OCI-LY7 (cell line): ENCODE results near the gene DHRS1. TPM values are rescaled to one million over a fixed set of nuclear protein-coding genes. Genes with fewer than 3 reads are reported as not detected.

Source experiments
- BruUV-seq: library from RNA; stranded (reverse); fragments of 400-500 nt; replicated peaks from 2 replicates; lab custom pipeline; 2021; lab: Mats Ljungman, UMichigan
- CTCF ChIA-PET: fragments of 300-600 bp; sonication (Branson Sonifier 250); formaldehyde crosslinking; loops from one replicate; lab custom pipeline; 2022; ENCODE audit warnings: antibody characterized with exemption; ENCODE audit not compliant: unreplicated experiment; lab: Charles Lee
- POLR2A ChIA-PET: fragments of 300-600 bp; sonication (Branson Sonifier 250); formaldehyde crosslinking; loops from one replicate; lab custom pipeline; 2022; ENCODE audit warnings: antibody characterized with exemption; lab: Charles Lee
- DNase-seq: peaks from one replicate; pipeline ENCODE4 v3.0.0-alpha.2; 2015; ENCODE audit warnings: low spot score
- H2AFZ ChIP-seq: fragments of 200-600 bp; sonication (generic), shearing (Covaris generic); 2 replicates; pipeline ENCODE4 v1.6.1; 2014; ENCODE audit warnings: mild to moderate bottlenecking, antibody characterized with exemption, low read length, moderate library complexity
- H3K27ac ChIP-seq: fragments of 200-600 bp; sonication (generic); 2 replicates; pipeline ENCODE4 v1.5.1; 2014; ENCODE audit warnings: mixed run types, low read depth, mild to moderate bottlenecking, moderate library complexity, low read length, inconsistent platforms; ENCODE audit not compliant: poor library complexity, severe bottlenecking
- H3K36me3 ChIP-seq: fragments of 200-600 bp; sonication (generic); 2 replicates; pipeline ENCODE4 v1.6.1; 2014; ENCODE audit warnings: mild to moderate bottlenecking, antibody characterized with exemption, low read length, moderate library complexity, mixed read lengths; ENCODE audit not compliant: insufficient read depth
- H3K4me1 ChIP-seq: fragments of 200-600 bp; sonication (generic); 2 replicates; pipeline ENCODE4 v1.5.1; 2014; ENCODE audit warnings: mild to moderate bottlenecking, low read length; ENCODE audit not compliant: insufficient read depth, poor library complexity, severe bottlenecking
- H3K4me2 ChIP-seq: fragments of 200-600 bp; sonication (generic); 2 replicates; pipeline ENCODE4 v1.6.1; 2014; ENCODE audit warnings: mild to moderate bottlenecking, low read length
- H3K4me3 ChIP-seq: fragments of 200-600 bp; sonication (generic); 2 replicates; pipeline ENCODE4 v1.5.1; 2014; ENCODE audit warnings: mild to moderate bottlenecking, low read depth, low read length; ENCODE audit not compliant: poor library complexity, severe bottlenecking
- H3K79me2 ChIP-seq: fragments of 200-600 bp; sonication (generic); 2 replicates; pipeline ENCODE4 v1.6.1; 2016; ENCODE audit warnings: low read depth, mild to moderate bottlenecking, low read length, moderate library complexity, mixed read lengths; ENCODE audit not compliant: insufficient read depth
- H3K9me2 ChIP-seq: fragments of 200-600 bp; sonication (generic); 2 replicates; pipeline ENCODE4 v1.6.1; 2016; ENCODE audit warnings: mild to moderate bottlenecking, low read length, mixed read lengths; ENCODE audit not compliant: insufficient read depth
- H3K9me3 ChIP-seq: fragments of 200-600 bp; sonication (generic); 2 replicates; pipeline ENCODE4 v1.6.1; 2014; ENCODE audit warnings: mild to moderate bottlenecking, mixed run types, low read length, mixed read lengths
- H4K20me1 ChIP-seq: fragments of 200-600 bp; sonication (generic); 2 replicates; pipeline ENCODE4 v1.6.1; 2014; ENCODE audit warnings: mild to moderate bottlenecking, antibody characterized with exemption, low read length, moderate library complexity, mixed read lengths; ENCODE audit not compliant: insufficient read depth
- EZH2phosphoT487 ChIP-seq: fragments of 200-600 bp; sonication (generic); IDR thresholded peaks from 2 replicates; pipeline ENCODE4 v1.6.1; 2018; ENCODE audit warnings: low read depth, borderline replicate concordance, mild to moderate bottlenecking, mixed run types, antibody characterized with exemption, low read length, moderate library complexity, mixed read lengths
- intact Hi-C: fragments of 100-400 bp; cut with micrococcal nuclease; formaldehyde crosslinking; loops from one replicate; pipeline ENCODE4 v1.10.0; 2022; ENCODE audit not compliant: unreplicated experiment
- total RNA-seq, 2 experiments: library from RNA; depleted of rRNA in 1 of 2; stranded (reverse); fragments of >200 nt in 1 of 2; shearing (Covaris generic) in 1 of 2; gene quantifications; 2 replicates each; pipeline ENCODE4 v1.2.3, GENCODE V29; 2014 to 2022
- TF ChIP-seq, protein P1 (sequence below): fragments of 200-600 bp; sonication (generic); conservative IDR thresholded peaks from 2 replicates; pipeline ENCODE4 v1.5.1; 2014; ENCODE audit warnings: mild to moderate bottlenecking, antibody characterized with exemption, low read length, moderate library complexity, mixed read lengths

Gene DHRS1
- total RNA-seq, 2 experiments from 2014 or later = 27.4 to 34.9 TPM

DNA sequence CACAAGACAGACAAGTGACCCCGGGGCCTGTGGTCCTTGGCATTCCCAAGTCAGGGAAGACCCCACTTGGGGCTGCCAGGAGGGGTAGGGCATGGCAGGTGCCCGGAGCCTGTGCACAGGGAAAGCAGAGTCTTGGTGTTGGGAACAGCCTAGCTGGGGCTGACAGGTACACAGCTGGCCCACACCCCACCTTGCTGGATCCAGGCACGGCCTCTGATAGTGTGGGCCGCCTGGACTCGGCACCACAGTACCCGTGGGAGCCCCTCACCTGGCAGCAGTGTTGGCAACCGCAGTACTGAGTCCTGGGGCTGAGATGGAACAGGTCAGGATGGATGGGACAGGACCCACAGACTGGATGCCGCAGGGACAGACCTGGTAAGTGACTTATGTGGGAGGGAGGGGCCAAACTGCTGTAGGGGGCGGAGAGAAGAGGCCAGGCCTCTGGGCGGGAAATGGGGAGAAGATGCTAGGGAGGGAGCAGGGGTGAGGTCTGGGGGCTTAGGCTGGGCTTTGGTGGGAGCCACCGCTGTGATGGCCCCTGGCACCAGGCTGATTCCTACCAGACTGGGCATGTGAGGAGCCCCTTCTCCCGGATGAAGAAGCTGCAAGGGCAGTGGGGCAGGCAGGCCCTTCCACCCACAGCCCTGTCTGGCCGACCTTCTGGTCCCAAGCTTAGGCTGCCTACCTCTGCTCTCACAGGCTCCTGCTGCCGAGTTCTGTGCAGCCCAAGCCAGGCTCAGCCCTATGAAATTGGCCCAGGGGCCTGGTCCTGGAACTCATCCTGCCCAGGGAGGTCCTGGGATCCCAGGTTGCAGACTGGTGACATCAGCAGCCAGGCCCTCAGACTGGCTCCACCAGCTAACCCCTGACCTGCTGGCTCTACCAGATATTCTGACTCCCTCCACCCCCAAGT is 36.5 kb downstream of the DHRS1 start, which contains the start of gene TGM1:
Gene TGM1, minus strand, starts transcription at position 357 of the 913 bp plus-strand sequence. CDS start 825 bp downstream, outside the sequence.
- BruUV-seq = no TSS peak
- intact Hi-C loops = no loop called here
- no peaks in the 10 kb centered on the region for H3K9me3 ChIP-seq
- H3K9me2 ChIP-seq = no peaks in the 10 kb centered on the region
- no peaks in the 10 kb centered on the region for H3K36me3 ChIP-seq
- H3K4me3 ChIP-seq = no peak within 1 kb of the TSS
- no peaks in the 10 kb centered on the region for H3K79me2 ChIP-seq
- ChIA-PET POLR2A (no interaction called here), CTCF (no interaction called here)
- peaks cover 12% of the 10 kb centered on the region for H3K4me1 ChIP-seq
- no peaks in the 10 kb centered on the region for H4K20me1 ChIP-seq
- no peak within 1 kb of the TSS for H2AFZ ChIP-seq
- H3K27ac ChIP-seq = no peak within 1 kb of the TSS
- no peak for DNase-seq
- TF ChIP-seq EZH2phosphoT487 = no peak
- TF ChIP-seq, protein P1, sequence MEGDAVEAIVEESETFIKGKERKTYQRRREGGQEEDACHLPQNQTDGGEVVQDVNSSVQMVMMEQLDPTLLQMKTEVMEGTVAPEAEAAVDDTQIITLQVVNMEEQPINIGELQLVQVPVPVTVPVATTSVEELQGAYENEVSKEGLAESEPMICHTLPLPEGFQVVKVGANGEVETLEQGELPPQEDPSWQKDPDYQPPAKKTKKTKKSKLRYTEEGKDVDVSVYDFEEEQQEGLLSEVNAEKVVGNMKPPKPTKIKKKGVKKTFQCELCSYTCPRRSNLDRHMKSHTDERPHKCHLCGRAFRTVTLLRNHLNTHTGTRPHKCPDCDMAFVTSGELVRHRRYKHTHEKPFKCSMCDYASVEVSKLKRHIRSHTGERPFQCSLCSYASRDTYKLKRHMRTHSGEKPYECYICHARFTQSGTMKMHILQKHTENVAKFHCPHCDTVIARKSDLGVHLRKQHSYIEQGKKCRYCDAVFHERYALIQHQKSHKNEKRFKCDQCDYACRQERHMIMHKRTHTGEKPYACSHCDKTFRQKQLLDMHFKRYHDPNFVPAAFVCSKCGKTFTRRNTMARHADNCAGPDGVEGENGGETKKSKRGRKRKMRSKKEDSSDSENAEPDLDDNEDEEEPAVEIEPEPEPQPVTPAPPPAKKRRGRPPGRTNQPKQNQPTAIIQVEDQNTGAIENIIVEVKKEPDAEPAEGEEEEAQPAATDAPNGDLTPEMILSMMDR = no peak
- H3K4me2 ChIP-seq = no peak within 1 kb of the TSS

DNA sequence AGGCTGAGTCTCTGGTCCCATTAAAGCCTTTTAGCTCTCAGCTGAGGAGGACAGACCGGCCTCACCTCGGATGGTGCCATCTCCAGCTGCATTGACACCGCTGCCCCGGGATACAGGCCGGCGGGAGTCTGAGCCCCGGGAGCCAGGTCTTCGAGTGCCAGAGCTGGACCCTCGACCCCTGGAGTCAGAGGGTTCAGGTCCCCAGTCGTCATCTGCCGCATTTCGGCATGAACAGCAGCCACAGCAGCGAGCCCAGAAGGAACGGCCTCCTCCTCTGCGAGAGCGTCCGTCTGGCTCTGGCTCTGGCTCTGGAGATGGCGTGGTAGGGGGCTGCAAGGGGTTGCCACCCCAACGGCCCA is 37.6 kb downstream of the DHRS1 start:
- ChIA-PET CTCF (no interaction called here), POLR2A (interaction anchor here (0.9 kb wide), 1 partner anchor 12 kb away, joined by 3 read pairs; no protein-coding TSS in a partner anchor)
- no peak for TF ChIP-seq EZH2phosphoT487
- TF ChIP-seq, protein P1 = no peak
- peaks cover 12% of the 10 kb centered on the region for H3K4me1 ChIP-seq
- H4K20me1 ChIP-seq = no peaks in the 10 kb centered on the region
- no TSS peak for BruUV-seq
- no peaks in the 10 kb centered on the region for H3K9me3 ChIP-seq
- H3K36me3 ChIP-seq = no peaks in the 10 kb centered on the region
- intact Hi-C loops = no loop called here
- no peak overlapping the region for H3K4me2 ChIP-seq
- no peak overlapping the region for H3K4me3 ChIP-seq
- H3K27ac ChIP-seq = no peak overlapping the region
- no peaks in the 10 kb centered on the region for H3K9me2 ChIP-seq
- DNase-seq = no peak
- no peaks in the 10 kb centered on the region for H3K79me2 ChIP-seq
- H2AFZ ChIP-seq = no peak overlapping the region
